ENCODE measurements around the gene COL4A6.

DNA sequence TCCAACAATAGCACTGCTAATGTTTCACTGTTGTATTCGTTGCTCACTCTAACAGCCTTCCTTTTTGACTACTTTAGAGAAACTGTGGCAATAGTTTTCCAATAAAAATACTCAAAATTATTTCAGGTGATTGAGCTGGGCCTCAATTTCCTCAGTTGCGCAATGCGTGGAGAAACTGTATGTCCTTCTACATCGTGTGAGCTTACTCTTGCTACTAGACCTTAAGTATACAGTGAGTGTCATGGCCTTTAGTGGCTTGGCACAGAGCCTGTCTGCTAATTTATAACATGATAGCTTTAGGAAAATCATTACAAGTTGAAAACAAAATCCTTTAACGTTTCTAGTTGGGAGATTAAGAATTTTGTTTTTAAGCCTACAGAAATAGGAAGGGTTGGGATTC, 114.5 kb downstream of the COL4A6 start:
- no peak for TF ChIP-seq EZH2 (IDR thresholded peaks at IDR 0.05)
- TF ChIP-seq, protein P1, sequence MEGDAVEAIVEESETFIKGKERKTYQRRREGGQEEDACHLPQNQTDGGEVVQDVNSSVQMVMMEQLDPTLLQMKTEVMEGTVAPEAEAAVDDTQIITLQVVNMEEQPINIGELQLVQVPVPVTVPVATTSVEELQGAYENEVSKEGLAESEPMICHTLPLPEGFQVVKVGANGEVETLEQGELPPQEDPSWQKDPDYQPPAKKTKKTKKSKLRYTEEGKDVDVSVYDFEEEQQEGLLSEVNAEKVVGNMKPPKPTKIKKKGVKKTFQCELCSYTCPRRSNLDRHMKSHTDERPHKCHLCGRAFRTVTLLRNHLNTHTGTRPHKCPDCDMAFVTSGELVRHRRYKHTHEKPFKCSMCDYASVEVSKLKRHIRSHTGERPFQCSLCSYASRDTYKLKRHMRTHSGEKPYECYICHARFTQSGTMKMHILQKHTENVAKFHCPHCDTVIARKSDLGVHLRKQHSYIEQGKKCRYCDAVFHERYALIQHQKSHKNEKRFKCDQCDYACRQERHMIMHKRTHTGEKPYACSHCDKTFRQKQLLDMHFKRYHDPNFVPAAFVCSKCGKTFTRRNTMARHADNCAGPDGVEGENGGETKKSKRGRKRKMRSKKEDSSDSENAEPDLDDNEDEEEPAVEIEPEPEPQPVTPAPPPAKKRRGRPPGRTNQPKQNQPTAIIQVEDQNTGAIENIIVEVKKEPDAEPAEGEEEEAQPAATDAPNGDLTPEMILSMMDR (IDR thresholded peaks at IDR 0.05): no peak

Measured in neural progenitor cell (in vitro differentiated cells).